ENCODE results near the gene LARGE1.

DNA sequence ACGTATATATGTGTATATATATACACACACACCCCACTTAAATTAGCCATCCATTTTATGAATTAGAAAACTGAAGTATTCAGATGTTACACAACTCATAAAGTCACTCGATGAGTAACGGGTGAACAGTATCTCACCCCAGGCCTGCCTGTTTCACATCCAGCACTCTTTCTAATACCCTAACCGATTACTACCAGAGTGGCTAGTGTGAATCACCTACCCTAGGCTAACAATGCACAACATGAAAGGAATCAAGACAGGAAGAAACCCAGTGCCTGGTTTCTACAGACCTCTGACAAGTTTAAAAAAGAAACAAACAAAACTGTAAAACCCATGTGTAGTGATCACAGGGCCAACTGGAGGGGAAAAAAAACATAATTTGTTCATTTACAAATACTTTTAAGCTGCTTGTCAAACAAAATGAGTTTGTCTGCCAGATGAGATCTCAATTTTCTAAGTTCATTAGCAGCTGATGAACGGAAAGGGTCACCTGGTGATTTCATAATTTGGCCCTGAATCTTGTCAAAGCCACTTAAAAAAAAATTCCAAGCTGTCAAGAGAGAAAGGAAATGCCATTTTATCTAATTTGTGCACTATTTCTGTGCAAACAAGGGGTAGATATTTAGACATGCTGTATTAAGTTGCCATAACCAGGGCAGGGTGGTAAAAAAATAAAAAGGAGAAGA is 134.8 kb downstream of the LARGE1 start:
- TF ChIP-seq, protein P1, sequence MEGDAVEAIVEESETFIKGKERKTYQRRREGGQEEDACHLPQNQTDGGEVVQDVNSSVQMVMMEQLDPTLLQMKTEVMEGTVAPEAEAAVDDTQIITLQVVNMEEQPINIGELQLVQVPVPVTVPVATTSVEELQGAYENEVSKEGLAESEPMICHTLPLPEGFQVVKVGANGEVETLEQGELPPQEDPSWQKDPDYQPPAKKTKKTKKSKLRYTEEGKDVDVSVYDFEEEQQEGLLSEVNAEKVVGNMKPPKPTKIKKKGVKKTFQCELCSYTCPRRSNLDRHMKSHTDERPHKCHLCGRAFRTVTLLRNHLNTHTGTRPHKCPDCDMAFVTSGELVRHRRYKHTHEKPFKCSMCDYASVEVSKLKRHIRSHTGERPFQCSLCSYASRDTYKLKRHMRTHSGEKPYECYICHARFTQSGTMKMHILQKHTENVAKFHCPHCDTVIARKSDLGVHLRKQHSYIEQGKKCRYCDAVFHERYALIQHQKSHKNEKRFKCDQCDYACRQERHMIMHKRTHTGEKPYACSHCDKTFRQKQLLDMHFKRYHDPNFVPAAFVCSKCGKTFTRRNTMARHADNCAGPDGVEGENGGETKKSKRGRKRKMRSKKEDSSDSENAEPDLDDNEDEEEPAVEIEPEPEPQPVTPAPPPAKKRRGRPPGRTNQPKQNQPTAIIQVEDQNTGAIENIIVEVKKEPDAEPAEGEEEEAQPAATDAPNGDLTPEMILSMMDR (IDR thresholded peaks at IDR 0.05) = no peak
- no peak for TF ChIP-seq POLR2A (IDR thresholded peaks at IDR 0.05)

Data from body of pancreas (tissue), 4 donors.